Activated CD8-positive, alpha-beta memory T cell treated with anti-CD3 and anti-CD28 coated beads, Interleukin-2, amount 50 U/mL, for 48 hours (primary cell): Measurements from ENCODE around the gene NUDT5.
A peak's percentile ranks its signal among the peaks of the same experiment; 100 is the strongest.
"Not testable (repeated sequence)": the region's sequence is repeated elsewhere in the genome, so short reads cannot be mapped to it uniquely, and the experiment has no call there.

Source experiments
- DNase-seq: peaks from one replicate; pipeline ENCODE4 v3.0.0-alpha.2; 2020

Gene NUDT5

DNA sequence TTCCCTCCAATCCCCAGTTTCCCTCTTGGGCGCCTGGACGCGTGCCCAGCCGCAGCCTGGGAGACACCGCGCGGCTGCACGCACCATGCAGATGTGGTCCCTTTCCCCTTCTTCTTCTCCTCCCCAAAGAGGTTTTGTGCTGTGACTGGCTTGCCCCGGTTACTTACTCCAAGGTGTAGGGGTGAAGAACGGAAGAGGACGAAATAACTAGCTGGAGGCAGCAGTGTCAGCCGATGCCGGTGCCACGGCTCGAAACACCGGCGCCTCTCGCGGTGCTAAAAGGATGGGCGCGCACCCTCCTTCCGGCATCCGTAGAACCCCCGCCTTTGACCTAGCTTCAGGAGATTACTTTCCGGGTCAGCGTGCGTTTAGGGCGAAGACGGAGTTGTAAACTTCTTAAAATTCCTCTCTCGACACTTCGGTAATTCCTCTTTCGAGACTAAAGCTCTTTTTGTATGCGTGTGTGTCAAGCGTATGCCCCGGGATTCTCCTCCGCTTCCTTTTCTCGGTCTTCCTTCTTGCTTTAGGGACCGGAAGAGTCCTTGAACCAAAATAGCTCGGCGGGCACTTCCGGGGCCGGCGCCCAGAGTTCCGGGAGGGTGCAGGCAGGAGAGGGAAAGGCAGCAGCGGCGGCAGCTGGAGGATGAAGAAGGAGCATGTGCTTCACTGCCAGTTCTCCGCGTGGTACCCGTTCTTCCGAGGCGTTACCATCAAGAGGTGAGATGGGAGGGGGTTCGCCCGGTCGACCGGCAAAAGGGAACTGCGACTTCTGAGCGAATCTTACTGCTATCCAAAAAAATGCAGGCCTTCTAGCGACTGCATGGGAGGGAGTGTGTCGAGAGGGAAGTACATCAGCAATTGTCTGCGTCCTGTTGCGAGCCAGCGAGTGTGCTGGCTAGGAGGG is at the start of gene NUDT5, which contains the start of gene CDC123:
Gene NUDT5 (minus strand): TSS at position 289 of the 904 bp plus-strand sequence. CDS start 9,600 bp downstream, outside the sequence.
Gene CDC123 (plus strand): TSS at position 586 of the 904 bp plus-strand sequence. CDS start 58 bp downstream, at position 644.
- DNase-seq, result peak; percentile 92

DNA sequence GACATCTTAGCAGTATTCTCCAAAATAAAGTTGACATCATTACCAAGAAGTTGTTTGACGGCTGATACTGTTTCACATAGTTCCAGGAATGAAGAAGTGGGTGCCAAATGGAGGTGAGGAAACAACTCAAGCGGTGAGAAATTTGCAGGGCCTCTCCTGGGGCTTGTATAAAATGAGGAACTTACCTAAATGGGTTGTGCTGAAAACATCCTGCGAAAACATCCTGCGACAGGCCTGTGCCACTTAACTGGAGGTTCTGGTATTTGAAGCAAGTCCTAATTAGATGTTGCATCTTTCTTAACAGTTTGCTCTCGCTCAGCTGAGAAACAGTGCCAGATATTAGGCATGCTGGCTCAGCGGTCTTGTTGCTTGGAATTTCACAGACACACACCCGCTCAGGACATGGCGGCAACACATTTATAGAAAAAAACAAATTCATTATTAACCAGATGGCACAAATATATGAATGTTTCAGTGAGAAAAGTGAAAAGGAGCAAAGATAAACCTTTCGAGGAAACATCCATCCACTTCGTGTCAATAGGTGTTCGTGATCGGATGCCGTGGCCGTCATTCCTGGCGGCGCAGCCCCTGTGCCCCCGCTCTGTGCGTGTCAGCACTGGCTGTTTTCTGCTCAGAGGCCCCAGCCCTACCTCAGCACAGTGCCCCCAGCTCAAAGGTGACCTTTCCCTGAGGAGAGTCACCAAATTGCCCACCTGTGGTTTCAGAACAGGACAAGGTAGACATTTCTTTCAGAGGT is 48.4 kb upstream of the NUDT5 start:
- DNase-seq, result no peak

DNA sequence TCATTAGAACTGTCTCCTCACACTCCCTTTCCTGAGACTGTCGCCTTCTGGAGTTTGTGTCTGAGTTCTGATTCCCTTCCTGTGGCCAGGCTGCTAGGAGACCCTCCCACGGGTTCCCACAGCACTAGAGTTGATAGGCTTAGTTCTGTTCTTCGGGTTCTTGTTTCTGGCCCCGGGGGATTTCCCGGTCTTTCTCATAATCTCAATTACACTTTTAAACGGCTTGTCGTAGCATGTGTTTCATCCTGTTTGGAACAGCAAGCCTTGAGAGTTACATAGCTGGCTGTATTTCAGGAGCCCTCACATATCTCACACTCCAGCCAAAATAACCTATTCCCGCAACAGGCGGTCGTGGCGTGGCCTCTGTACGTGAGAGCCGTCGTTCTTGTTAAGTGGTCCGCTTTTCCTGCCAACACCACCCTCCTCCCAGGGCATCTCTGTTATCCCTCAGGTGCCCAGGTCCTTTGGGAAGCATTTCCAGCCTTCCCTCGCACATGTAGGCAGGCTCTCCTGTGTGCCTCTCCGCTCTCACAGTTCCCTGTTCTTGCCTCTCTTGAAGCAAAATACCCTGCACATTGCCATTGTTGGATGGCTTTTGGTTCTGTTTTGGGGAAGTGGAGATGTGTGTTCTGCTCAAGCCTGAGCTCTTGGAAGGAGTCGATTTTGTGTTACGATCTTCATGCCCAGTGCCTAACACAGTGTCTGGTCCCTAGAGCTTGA is 46.3 kb upstream of the NUDT5 start:
- DNase-seq, result no peak

DNA sequence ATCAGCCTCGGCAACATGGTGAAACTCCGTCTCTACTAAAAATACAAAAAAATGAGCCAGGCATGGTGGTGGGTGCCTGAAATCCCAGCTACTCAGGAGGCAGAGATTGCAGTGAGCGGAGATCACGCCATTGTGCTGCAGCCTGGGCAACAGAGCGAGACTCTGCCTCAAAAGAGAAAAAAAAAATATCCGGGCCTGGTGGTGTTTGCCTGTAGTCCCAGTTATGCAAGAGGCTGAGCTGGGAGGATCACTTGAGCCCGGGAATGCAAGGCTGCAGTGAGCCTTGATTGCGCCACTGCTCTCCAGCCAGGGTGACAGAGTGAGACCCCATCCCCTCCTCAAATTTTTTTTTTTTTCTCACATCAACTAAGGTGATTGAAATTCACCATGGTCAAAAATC is 43.1 kb upstream of the NUDT5 start:
- no peak for DNase-seq

DNA sequence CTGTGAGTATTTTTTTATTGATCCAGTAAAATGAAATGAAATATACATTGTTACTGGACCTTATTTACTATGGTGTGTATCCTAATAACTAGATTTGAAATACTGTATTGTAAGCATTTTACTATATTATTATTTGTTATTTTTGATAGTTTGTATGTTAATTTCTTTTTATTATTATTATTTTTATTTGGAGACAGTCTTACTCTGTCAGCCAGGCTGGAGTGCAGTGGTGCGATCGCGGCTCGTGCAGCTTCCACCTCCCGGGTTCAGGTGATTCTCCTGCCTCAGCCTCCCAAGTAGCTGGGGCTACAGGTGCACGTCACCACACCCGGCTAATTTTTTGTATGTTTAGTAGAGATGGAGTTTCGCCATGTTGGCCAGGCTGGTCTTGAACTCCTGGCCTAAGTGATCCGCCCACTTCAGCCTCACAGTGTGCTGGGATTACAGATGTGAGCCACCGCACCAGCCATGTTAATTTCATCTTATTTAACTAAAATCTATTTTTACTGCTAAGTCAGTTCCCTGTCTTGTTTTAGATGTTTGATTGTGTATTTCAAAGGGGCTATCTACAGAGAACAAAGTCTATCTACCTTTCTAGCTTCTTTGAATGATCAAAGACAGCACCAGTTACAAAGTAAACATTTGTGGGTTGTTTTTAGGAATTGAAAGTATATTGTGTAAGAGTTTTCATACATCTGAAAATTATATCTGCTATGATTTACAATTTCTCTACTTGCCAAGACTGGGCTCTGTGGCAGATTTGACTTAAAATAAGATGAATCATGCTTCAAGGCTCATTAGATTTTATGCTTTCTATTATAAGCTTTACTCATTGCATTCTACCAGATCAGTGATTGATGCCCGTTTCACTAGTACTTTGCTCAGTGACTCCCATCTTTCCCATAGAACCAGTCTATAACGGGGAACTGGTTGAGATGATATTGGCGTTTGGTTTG is 41.9 kb upstream of the NUDT5 start:
- no peak for DNase-seq

DNA sequence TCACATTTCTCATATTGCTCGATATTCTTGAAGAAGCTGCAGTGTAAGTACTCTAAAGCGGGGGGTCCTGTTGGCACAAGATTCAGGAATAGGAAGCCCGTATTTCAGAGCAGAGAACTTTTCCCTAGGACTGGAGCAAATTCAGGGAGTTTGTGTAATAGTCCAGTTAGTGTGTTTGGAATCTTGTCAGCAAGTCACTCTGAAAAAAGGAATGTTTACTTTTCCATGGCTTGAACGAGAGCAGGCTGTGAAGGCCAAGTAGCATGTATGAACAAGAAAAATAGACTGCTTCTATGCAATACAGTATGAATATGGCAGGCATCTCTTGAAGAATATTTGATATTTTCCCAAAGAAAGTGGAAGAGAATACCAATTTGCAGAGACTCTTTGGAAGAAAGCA is 40.1 kb upstream of the NUDT5 start:
- no peak for DNase-seq

DNA sequence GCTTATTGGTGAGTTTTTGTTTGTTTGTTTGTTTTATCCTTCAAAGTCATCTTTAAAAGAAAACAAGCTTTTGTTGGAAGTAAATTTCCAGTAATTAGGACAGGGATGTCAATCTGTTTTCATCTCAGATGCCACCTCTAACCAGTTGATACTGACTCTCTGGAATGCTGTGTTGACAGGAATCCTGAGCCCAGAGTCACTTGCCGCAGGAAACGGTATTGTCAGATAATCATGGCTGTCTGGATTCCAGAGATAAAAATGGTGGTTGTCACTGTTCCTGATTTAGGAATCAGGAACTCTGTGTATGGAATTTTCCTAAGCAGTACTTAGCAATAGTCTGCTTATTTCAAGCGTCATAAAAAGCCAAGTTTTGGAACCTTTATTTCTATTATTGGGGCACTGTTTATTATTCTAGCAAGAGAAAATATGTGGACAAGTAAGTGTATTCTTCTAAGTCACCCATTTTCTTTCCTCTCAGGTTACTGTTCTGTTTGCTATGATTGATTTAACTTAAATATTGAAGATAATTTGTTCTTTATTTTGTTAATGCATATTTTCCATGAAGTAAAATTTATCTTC is 39.5 kb upstream of the NUDT5 start:
- DNase-seq, result no peak

DNA sequence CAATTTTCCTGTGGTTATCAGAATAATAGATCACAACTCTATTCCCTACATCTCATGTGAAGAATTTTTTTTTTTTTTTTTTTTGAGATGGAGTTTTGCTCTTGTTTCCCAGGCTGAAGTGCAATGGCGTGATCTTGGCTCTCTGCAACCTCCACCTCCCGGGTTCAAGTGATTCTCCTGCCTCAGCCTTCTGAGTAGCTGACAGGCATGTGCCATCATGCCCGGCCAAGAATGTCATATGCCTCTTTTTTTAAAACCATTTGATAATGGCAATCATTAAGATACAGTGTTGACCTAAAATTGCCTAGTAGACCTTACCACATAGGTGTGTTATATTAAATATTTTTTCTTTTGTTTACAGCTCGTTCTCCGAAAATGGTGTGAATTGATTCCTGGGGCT is 39.0 kb upstream of the NUDT5 start:
- DNase-seq, result not testable (repeated sequence)

DNA sequence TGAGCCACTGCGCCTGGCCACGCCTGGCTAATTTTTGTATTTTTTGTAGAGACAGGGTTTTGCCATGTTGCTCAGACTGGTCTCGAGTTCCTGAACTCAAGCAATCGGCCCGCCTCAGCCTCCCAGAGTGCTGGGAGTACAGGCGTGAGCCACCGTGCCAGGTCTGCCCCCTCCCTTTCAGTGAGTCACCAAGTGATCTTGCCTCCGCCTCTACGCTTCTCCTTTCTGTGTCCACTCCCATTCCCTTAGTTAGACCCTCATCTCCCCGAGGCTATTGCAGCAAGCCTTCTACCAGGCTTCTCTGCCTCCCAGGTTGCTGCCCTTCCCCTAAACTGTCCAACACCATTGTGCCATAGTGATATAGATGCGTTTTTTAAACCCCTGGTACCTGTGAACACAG is 33.2 kb upstream of the NUDT5 start:
- DNase-seq, result no peak

DNA sequence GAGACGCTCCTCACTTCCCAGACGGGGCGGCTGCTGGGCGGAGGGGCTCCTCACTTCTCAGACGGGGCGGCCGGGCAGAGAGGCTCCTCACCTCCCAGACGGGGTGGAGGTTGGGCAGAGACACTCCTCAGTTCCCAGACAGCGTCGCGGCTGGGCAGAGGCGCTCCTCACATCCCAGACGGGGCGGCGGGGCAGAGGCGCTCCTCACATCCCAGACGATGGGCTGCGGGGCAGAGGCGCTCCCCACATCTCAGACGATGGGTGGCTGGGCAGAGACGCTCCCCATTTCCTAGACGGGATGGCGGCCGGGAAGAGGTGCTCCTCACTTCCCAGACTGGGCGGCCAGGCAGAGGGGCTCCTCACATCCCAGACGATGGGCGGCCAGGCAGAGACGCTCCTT is 30.7 kb upstream of the NUDT5 start:
- not testable (repeated sequence) for DNase-seq

DNA sequence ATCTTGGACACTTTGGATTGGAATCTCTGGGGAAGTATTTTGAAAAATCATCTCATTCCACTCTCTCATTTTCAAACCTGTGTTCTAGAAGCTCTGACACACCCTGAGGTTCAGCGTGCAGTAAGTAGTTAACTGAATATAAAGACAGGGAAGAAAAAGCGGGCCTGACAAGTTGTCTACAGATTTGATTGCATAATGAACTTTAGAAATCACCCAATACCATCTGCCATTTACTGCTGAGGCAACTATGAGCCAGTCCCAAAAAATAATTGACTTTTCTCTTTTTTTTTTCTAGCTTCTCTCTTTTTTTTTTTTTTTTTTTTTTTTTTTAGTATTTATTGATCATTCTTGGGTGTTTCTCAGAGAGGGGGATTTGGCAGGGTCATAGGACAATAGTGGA is 29.8 kb upstream of the NUDT5 start:
- DNase-seq, result no peak

DNA sequence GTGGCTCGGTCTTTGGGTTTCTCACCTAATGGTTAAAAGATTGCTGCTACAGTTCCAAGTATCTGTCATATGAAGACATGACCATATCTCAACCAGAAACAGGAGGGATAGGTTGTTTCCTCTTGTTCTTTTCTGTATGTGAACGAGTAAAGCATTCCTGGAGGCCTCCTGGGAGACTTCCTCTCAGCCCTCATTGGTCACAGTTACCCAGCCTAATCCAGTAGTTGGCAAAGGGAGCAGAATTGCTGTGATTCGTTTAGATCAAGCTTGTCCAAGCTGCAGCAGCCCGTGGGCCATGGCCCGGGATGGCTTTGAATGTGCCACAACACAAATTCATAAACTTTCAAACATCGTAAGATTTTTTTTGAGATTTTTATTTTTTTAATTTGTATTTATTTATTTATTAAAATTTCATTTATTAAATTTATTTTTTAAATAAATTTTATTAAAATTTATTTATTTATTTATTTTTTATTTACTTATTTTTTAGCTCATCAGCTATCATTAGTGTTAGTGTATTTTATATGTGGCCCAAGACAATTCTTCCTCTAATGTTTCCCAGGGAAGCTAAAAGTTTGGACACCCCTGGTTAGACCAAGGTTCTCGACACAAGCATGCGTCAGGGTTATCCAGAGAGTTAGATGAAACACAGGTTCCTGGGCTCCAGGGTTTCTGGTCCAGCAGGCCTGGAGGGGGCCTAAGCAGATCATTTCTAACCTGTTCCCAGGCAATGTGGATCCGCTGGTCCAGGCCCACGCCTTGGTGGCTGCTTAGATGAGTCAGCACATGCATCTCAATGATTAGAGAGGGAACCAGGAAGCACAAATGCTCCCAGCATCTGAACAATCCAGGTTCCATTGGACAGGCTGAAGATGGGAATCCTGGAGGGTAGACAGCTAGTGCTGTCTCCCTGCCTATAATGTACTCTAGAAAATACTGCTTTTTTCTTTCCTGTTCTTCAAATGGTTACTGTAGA is 25.9 kb upstream of the NUDT5 start:
- DNase-seq, result no peak

DNA sequence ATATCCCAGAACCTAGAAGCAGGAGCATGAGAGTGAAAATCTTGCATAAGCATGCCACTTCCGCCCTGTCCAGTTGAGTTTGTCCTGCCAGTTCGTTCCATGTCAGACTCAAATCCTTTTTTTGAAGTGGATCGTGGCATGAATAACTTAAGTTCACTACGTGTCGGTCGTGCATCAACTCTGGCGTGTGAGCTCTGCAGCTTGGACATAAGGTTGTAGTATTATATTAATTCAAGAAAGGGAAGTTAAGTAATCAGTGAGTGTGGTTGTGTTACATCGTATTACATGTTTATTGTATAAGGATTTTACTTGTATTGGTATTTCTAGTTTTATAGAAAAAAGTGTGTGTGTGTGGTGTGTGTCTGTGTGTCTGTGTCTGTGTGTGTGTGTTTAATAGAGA is 23.3 kb upstream of the NUDT5 start:
- no peak for DNase-seq

DNA sequence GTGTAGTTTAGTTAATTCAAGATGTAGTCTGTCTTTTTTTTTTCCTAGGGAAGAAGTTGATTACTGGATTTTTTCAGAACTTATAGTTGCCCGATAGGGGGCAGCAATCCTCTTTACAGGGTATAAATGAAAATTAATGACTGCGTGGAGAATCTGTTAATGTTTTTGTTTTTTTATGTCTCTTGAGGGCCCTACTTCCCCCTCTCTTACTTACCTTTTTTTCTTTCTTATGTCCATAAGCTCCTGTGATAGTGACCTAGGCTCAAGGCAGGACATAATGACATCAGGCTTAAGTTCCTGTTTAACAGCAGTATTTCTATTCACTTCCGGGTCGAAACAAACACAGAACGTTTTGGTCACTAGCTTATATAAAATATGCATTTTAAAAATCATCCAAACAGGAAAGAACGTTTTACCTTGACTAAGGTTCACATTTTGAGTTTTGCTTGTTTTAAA is 19.1 kb upstream of the NUDT5 start:
- no peak for DNase-seq

DNA sequence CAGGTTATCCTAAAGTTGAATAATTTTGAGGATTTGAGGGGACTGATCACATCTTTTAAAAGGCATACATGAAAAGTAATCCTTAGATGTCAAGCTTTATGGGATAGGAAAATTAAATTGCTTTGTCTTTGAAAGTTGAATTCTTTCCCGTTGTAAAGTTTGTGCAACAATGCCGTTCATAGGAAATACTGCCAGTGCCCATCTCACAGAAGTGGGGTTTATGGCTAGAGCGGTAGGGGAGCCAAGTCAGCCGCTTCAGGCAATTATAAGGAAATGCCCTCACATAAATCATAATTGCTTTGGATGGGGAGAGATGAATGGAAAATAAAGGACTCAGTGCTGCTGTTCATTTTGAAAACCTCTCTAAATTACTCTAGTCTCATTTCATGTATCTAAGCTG is 18.4 kb upstream of the NUDT5 start:
- no peak for DNase-seq

DNA sequence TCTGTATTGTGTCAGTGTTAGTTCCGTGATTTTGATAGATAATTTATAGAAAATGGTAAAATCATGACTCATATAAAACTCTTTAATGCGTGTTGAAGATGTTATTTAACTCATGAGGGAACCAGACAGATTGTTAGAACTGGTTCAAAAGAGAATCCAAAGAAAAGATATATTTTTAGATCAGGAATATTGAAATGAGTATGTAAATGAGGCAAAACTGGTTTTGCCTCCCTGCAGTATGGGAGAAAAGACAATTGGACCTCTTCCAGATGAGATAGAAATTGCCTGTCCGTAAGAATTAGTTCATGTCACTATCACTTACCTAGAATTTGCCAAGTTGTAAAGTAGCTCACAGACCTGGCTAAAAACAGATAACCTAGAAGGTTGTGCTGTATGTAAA is 17.9 kb upstream of the NUDT5 start:
- DNase-seq, result no peak

DNA sequence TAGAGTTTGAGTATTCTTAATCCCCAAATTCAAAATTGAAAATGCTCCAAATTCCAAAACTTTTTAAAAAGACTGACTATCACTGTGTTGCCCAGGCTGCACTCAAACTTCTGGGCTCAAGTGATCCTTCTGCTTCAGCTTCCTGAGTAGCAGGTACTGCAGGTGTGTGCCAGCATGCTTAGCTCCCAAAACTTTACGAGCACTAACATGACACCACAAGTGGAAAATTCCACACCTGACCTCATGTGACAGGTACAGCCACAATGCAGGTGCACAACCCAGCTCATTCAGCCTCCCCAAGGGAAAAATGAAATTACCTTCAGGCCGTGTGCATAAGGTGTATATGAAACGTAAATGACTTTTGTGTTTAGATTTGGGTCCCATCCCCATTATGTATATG is 16.8 kb upstream of the NUDT5 start:
- DNase-seq, result no peak

DNA sequence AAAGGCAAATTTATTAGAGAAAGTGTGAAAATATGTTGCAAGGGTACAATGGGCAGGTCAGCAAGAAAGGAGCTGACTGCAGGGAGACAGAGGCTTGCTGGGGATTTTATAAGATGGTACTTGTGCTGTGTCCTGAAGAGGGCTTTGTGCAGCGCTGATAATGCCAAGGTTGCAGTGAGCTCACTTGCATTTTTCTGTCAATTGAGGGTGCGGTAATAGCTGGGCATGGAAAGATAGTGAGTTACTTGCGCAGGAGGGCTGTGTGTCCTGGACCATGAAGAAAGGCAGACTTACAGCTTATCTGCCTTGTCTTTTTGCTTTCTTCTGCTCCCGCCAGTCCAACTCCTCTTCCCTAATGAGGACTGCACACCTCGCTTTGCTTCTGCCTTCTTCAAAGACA is 12.8 kb upstream of the NUDT5 start:
- DNase-seq, result no peak

DNA sequence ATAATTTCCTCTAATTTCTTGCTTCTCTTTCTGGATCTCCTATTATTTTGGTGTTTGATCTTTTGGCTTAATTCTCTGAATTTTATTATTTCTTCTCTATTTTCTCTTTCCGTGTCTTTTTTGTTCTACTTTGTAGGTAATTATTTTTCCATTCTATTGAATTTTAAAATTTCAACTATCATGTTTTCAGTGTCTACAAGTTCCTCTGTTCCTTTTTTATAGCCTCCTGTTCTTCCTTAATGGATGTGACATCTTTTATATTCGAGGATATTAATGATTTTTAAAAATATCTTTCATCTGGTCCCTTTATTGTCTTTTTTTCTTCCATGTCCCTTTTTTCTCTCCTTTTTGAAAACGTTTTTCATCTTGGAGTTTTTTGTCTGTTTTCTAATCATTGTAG is 11.4 kb upstream of the NUDT5 start:
- DNase-seq, result no peak

DNA sequence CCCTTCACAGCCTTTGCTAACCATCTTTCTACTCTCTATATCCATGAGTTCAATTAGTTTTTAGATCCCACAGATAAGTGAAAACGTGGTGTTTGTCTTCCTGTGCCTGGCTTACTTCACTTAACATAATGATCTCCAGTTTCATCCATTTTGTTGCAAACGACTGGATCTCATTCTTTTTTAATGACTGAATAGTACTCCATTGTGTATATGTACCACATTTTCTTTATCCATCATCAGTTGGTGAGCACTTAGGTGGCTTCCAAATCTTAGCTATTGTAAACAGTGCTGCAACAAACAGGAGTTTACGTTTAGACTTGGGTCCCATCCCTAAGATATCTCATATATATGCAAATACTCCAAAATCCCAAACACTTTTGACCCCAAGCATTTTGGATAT is 9.4 kb upstream of the NUDT5 start:
- no peak for DNase-seq
